H9 (cell line): ENCODE results near the gene AMN. TPM values are rescaled to one million over a fixed set of nuclear protein-coding genes. Genes with fewer than 3 reads are reported as not detected.

Source experiments
- DNase-seq: peaks from one replicate; pipeline ENCODE4 v3.0.0-alpha.2; 2017
- H2AFZ ChIP-seq: one replicate; pipeline ENCODE4 v1.6.1; 2013; ENCODE audit warnings: mild to moderate bottlenecking, low read length, control low read depth, moderate library complexity
- H2AK5ac ChIP-seq: 2 replicates; pipeline ENCODE4 v1.6.1; 2013; ENCODE audit warnings: low read length, control low read depth, mixed read lengths; ENCODE audit not compliant: insufficient read length
- H2BK120ac ChIP-seq: one replicate; pipeline ENCODE4 v1.6.1; 2013; ENCODE audit warnings: low read depth, mild to moderate bottlenecking, low read length, control low read depth, inconsistent platforms; ENCODE audit not compliant: poor library complexity, severe bottlenecking
- H2BK12ac ChIP-seq: 2 replicates; pipeline ENCODE4 v1.6.1; 2013; ENCODE audit warnings: low read length, control low read depth, mixed read lengths, low read depth; ENCODE audit not compliant: insufficient read length
- H2BK15ac ChIP-seq: 2 replicates; pipeline ENCODE4 v1.6.1; 2013; ENCODE audit warnings: low read depth, low read length, control low read depth
- H2BK20ac ChIP-seq: one replicate; pipeline ENCODE4 v1.6.1; 2013; ENCODE audit warnings: low read depth, mild to moderate bottlenecking, low read length, control low read depth, inconsistent platforms; ENCODE audit not compliant: poor library complexity, severe bottlenecking
- H2BK5ac ChIP-seq: 2 replicates; pipeline ENCODE4 v1.6.1; 2013; ENCODE audit warnings: low read length, control low read depth, mixed read lengths; ENCODE audit not compliant: insufficient read length
- H3K14ac ChIP-seq: 2 replicates; pipeline ENCODE4 v1.6.1; 2013; ENCODE audit warnings: low read length, control low read depth; ENCODE audit not compliant: insufficient read depth
- H3K18ac ChIP-seq: 2 replicates; pipeline ENCODE4 v1.6.1; 2013; ENCODE audit warnings: low read depth, mild to moderate bottlenecking, mixed read lengths, low read length, control low read depth; ENCODE audit not compliant: insufficient read length
- H3K23ac ChIP-seq: 2 replicates; pipeline ENCODE4 v1.6.1; 2013; ENCODE audit warnings: low read length, control low read depth, mixed read lengths, low read depth; ENCODE audit not compliant: insufficient read length
- H3K23me2 ChIP-seq: 2 replicates; pipeline ENCODE4 v1.6.1; 2013; ENCODE audit warnings: low read depth, mild to moderate bottlenecking, mixed read lengths, low read length, control low read depth; ENCODE audit not compliant: insufficient read length, poor library complexity, severe bottlenecking
- H3K27ac ChIP-seq: 2 replicates; pipeline ENCODE4 v1.5.1; 2013; ENCODE audit warnings: low read length, control low read depth, mixed read lengths, low read depth; ENCODE audit not compliant: insufficient read length
- H3K27me3 ChIP-seq: 2 replicates; pipeline ENCODE4 v1.6.1; 2013; ENCODE audit warnings: low read length, control low read depth, inconsistent platforms; ENCODE audit not compliant: insufficient read depth
- H3K4ac ChIP-seq: 2 replicates; pipeline ENCODE4 v1.6.1; 2013; ENCODE audit warnings: low read depth, mild to moderate bottlenecking, control low read depth, inconsistent platforms, low read length, moderate library complexity
- H3K4me1 ChIP-seq: 2 replicates; pipeline ENCODE4 v1.6.1; 2013; ENCODE audit warnings: low read length, control low read depth, inconsistent platforms; ENCODE audit not compliant: insufficient read depth
- H3K4me2 ChIP-seq: 2 replicates; pipeline ENCODE4 v1.6.1; 2013; ENCODE audit warnings: low read length, control low read depth, mixed read lengths; ENCODE audit not compliant: insufficient read length, insufficient read depth
- H3K56ac ChIP-seq: 2 replicates; pipeline ENCODE4 v1.6.1; 2013; ENCODE audit warnings: low read depth, mild to moderate bottlenecking, mixed read lengths, low read length, control low read depth; ENCODE audit not compliant: insufficient read length
- H3K79me1 ChIP-seq: 2 replicates; pipeline ENCODE4 v1.6.1; 2013; ENCODE audit warnings: low read depth, mild to moderate bottlenecking, moderate library complexity, low read length, control low read depth, inconsistent platforms; ENCODE audit not compliant: insufficient read depth, poor library complexity, severe bottlenecking
- H3K79me2 ChIP-seq: 2 replicates; pipeline ENCODE4 v1.6.1; 2013; ENCODE audit warnings: low read length, control low read depth, inconsistent platforms; ENCODE audit not compliant: insufficient read depth
- H3K9ac ChIP-seq: 2 replicates; pipeline ENCODE4 v1.6.1; 2013; ENCODE audit warnings: low read length, control low read depth, mixed read lengths; ENCODE audit not compliant: insufficient read length; ENCODE audit errors: extremely low read depth
- H3K9me3 ChIP-seq: one replicate; pipeline ENCODE4 v1.6.1; 2013; ENCODE audit warnings: low read depth, low read length, inconsistent platforms; ENCODE audit not compliant: control insufficient read depth
- H3T11ph ChIP-seq: one replicate; pipeline ENCODE4 v1.6.1; 2013; ENCODE audit warnings: mild to moderate bottlenecking, low read length, control low read depth, inconsistent platforms
- H4K20me1 ChIP-seq: one replicate; pipeline ENCODE4 v1.6.1; 2013; ENCODE audit not compliant: control insufficient read depth, insufficient read length, insufficient read depth
- H4K5ac ChIP-seq: 2 replicates; pipeline ENCODE4 v1.6.1; 2013; ENCODE audit warnings: low read depth, mild to moderate bottlenecking, mixed read lengths, low read length, control low read depth; ENCODE audit not compliant: insufficient read length
- H4K8ac ChIP-seq: replicated peaks from 2 replicates; pipeline ENCODE4 v1.6.1; 2013; ENCODE audit warnings: low read length, control low read depth, mixed read lengths, low read depth; ENCODE audit not compliant: insufficient read length
- H4K91ac ChIP-seq: 2 replicates; pipeline ENCODE4 v1.6.1; 2013; ENCODE audit warnings: low read depth, mild to moderate bottlenecking, moderate library complexity, mixed read lengths, low read length, control low read depth; ENCODE audit not compliant: insufficient read length
- H3K27ac Mint-ChIP-seq, 3 experiments: 2 replicates in 2 of 3; 3 replicates in 1 of 3; pipeline ENCODE4 v1.8.0; 2020 to 2021; ENCODE audit warnings: mixed read lengths in 3 of 3, mild to moderate bottlenecking in 1 of 3, moderate library complexity in 1 of 3
- H3K27me3 Mint-ChIP-seq: 2 replicates; pipeline ENCODE4 v1.8.0; 2021; ENCODE audit warnings: low read depth, mild to moderate bottlenecking, moderate library complexity, mixed read lengths
- H3K36me3 Mint-ChIP-seq, 3 experiments: 2 replicates in 2 of 3; 3 replicates in 1 of 3; pipeline ENCODE4 v1.8.0; 2020 to 2021; ENCODE audit warnings: low read depth in 3 of 3, mixed read lengths in 3 of 3; ENCODE audit not compliant: insufficient read depth in 1 of 3
- H3K4me1 Mint-ChIP-seq, 2 experiments: 2 replicates each; pipeline ENCODE4 v1.8.0; 2020; ENCODE audit warnings: mixed read lengths in 2 of 2
- H3K4me3 Mint-ChIP-seq, 2 experiments: 2 replicates in 1 of 2; 3 replicates in 1 of 2; pipeline ENCODE4 v1.8.0; 2020 to 2021; ENCODE audit warnings: mild to moderate bottlenecking in 2 of 2, mixed read lengths in 2 of 2, moderate library complexity in 1 of 2
- H3K9me3 Mint-ChIP-seq, 2 experiments: 2 replicates in 1 of 2; 3 replicates in 1 of 2; pipeline ENCODE4 v1.8.0; 2020; ENCODE audit warnings: mild to moderate bottlenecking in 2 of 2, mixed read lengths in 2 of 2, moderate library complexity in 1 of 2
- CTCF ChIP-seq: fragments of 200-600 bp; sonication (generic); conservative IDR thresholded peaks from 3 replicates; pipeline ENCODE4 v1.8.0; 2021; ENCODE audit warnings: antibody characterized with exemption, mild to moderate bottlenecking
- WGBS: extraction: QIAGEN DNeasy Blood & Tissue Kit; methylation state at CpG from one replicate; pipeline ENCODE4 v1.1.7; 2013; ENCODE audit warnings: missing lambda C conversion rate, low lambda C conversion rate, mixed read lengths; ENCODE audit not compliant: insufficient read length; ENCODE audit errors: extremely low coverage; 5-methylcytosine and 5-hydroxymethylcytosine counted together
- total RNA-seq: library from RNA; stranded (reverse); gene quantifications from 2 replicates; pipeline ENCODE4 v1.2.1, GENCODE V29; 2021

AMN gene
- total RNA-seq, 1 experiment from 2014 or later, result 1.9 TPM

GRCh38 chr14:102949062-102949800 is 26.8 kb downstream of the AMN start:
- Histone ChIP-seq H3K23ac (no peak overlapping the region), H3K79me2 (no peaks in the 10 kb centered on the region), H3K9me3 (no peaks in the 10 kb centered on the region), H3K14ac (no peak overlapping the region), H2BK120ac (no peak overlapping the region), H3K23me2 (no peaks in the 10 kb centered on the region), H3K4me1 (no peaks in the 10 kb centered on the region), H3K27ac (no peak overlapping the region), H3K9ac (no peak overlapping the region), H3T11ph (no peak overlapping the region), H3K56ac (no peak overlapping the region), H3K18ac (no peak overlapping the region), H2BK5ac (no peak overlapping the region), H2AFZ (no peak overlapping the region), H4K5ac (no peak overlapping the region), H3K4ac (no peak overlapping the region), H3K4me2 (no peak overlapping the region), H2BK12ac (no peak overlapping the region), H2BK15ac (no peak overlapping the region), H2BK20ac (no peak overlapping the region), H4K8ac (no peak overlapping the region), H3K79me1 (no peaks in the 10 kb centered on the region), H2AK5ac (no peak overlapping the region), H4K91ac (no peak overlapping the region), H3K27me3 (no peaks in the 10 kb centered on the region), H4K20me1 (no peaks in the 10 kb centered on the region)
- Mint-ChIP-seq H3K4me3 (no peak overlapping the region), H3K36me3 (peaks cover 34 to 86% (median 82%) of the 10 kb centered on the region in 3 experiments), H3K4me1 (no peaks in the 10 kb centered on the region), H3K27me3 (no peaks in the 10 kb centered on the region), H3K9me3 (no peaks in the 10 kb centered on the region), H3K27ac (peak overlapping the region in 2 of 3 experiments; percentile 40 to 73; a peak in 2 of 7 replicates)
- TF ChIP-seq CTCF, result no peak
- DNase-seq, result no peak
- no CpG with 5 or more reads among the region's 28 CpGs for WGBS
